Umbilical cord (tissue), 2 donors: Measurements from ENCODE around the gene SLC5A6. TPM values are rescaled to one million over a fixed set of nuclear protein-coding genes. Genes with fewer than 3 reads are reported as not detected.

ENCODE experiments used
- DNase-seq: peaks from one replicate; pipeline ENCODE4 v3.0.0-alpha.2; 2015; ENCODE audit warnings: low spot score
- total RNA-seq: library from RNA; depleted of rRNA; stranded (reverse); fragments of >200 nt; gene quantifications from one replicate; pipeline ENCODE4 v1.2.3, GENCODE V29; 2014; ENCODE audit warnings: low replicate concordance; ENCODE audit not compliant: insufficient read depth

The SLC5A6 gene
- total RNA-seq, 1 donor from 2014 or later = 13.0 TPM

DNA sequence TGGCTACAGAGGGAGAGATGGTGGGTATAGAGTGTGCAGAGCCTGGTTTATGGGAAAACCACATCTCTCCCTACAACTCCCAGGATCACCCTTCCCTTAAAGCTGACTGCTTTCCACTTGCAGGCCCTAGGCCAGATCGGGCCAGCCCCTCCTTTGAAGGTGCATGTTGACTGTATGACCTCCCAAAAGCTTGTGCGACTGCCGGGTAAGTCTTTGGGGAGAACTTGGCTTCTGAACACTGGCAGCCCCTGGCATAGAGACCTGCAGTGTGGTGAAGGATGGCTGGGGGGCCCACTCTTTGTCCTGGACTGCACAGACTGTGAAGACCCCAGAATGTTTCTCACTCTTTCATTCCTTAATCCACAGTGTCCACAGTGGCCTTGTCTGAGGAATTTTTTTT, 24.6 kb upstream of the SLC5A6 start:
- DNase-seq = no peak

DNA sequence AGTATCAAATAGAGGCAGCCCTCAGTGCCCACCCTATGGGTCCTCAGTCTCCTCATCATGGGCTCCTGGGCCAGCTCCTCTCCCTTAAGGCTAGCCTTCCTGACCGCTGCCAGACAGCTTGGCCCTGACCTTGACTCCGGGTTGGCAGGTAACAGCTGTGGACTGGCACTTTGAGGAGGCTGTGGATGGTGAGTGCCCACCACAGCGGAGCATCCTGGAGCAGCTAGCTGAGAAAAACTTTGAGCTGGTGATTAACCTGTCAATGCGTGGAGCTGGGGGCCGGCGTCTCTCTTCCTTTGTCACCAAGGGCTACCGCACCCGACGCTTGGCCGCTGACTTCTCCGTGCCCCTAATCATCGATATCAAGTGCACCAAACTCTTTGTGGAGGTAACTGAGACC, 24.1 kb upstream of the SLC5A6 start:
- DNase-seq = no peak

DNA sequence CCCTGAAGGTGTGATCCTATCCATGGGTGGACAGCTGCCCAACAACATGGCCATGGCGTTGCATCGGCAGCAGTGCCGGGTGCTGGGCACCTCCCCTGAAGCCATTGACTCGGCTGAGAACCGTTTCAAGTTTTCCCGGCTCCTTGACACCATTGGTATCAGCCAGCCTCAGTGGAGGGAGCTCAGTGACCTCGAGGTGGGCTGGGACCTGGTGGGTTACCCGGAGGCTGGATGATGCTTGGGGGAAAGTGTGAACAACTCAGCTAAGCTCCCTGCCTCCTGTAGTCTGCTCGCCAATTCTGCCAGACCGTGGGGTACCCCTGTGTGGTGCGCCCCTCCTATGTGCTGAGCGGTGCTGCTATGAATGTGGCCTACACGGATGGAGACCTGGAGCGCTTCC, 21.3 kb upstream of the SLC5A6 start:
- DNase-seq = no peak

DNA sequence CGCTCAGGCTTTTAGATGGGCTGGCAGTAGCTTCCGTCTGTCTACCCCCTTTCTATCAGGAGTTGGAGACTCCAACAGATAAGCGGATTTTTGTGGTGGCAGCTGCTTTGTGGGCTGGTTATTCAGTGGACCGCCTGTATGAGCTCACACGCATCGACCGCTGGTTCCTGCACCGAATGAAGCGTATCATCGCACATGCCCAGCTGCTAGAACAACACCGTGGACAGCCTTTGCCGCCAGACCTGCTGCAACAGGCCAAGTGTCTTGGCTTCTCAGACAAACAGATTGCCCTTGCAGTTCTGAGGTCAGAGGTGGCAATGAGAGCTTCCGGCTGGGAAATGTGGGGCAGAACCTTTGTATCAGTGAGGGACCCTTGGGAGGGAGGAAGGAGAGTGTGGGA, 19.9 kb upstream of the SLC5A6 start:
- no peak for DNase-seq

DNA sequence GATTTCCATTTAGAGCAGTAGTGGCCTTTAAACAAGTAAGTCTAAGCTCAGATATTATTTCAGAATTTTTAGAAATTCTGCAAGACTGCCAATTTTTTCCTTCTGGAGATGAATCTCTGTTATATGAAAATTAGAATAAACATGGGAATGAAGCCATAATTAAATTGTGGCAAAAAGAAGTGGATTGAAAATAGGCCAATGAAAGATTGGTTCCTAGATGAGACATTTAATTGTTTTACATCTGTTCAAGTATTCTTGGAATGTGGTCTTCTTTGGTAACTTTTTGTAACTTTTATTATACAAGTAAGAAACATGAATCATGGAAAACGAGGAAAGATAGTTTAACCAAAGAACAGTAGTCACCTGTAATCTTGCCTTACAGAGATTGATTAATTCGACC, 15.4 kb upstream of the SLC5A6 start:
- DNase-seq = no peak

DNA sequence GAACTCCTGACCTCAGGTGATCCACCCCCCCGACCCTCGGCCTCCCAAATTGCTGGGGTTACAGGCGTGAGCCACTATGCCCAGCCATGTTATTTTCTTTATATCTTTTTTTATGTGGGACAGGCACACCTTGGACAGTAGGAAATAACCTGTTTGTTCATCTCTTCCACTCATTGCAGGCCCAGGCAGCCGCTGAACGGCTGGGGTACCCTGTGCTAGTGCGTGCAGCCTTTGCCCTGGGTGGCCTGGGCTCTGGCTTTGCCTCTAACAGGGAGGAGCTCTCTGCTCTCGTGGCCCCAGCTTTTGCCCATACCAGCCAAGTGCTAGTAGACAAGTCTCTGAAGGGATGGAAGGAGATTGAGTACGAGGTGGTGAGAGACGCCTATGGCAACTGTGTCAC, 13.5 kb upstream of the SLC5A6 start:
- no peak for DNase-seq

DNA sequence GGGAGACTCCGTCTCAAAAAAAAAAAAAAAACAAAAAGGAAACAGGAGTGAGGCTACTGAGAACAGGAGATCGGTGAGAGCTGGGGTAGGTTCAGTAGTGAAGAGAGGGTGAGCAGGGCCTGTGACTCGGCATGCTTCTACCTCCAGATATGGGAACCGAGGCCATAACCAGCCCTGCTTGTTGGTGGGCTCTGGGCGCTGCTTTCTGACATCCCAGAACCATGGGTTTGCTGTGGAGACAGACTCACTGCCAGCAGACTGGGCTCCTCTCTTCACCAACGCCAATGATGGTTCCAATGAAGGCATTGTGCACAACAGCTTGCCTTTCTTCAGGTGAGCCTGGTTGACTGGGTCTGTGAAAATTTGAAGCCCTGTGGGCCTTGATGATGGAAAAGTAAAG, 11.3 kb upstream of the SLC5A6 start:
- no peak for DNase-seq

DNA sequence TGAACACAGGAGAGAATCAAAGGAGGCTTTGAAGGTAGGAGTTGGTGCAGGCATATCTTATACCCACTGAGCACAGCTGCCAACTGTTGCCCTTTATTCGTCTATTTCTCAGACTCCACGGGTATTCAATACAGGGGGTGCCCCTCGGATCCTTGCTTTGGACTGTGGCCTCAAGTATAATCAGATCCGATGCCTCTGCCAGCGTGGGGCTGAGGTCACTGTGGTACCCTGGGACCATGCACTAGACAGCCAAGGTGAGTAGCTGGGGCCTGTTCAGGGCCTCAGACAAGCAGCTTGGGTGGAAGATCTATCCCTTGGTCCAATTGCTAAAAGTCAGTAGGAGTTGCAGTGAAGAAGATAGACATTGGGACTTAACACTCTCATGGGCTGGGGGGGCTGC, 10.3 kb upstream of the SLC5A6 start:
- DNase-seq = no peak

DNA sequence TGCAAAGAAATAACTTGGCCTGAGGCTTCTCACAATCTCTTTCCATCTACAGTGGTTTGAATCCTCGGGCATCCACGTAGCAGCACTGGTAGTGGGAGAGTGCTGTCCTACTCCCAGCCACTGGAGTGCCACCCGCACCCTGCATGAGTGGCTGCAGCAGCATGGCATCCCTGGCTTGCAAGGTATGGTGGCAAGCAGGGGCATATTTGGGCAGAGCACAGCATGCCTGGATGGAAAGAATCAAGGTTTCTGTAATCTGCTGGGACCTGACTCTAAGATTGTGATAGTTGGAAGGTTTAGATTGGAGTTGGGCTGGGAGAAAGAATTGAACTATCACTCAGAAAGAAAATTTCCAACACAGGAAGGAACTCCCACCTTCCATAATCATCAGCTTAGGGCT, 9.1 kb upstream of the SLC5A6 start:
- no peak for DNase-seq

DNA sequence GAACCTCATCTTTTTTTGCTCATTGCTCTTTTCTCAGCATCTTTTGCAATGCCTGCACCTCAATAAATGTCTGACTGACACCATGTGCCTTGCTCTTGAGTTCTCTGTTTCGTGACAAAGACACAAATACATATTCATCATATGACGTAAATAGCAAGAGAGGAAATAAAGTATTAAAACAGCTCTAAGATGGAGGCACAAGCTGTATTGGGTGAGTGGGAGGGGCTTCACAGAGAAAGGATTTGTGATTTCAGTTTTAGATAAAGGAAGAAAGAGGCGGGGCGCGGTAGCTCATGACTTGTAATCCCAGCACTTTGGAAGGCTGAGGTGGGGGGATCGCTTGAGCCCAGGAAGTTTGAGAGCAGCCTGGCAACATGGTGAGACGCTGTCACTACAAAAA, 8.0 kb upstream of the SLC5A6 start:
- no peak for DNase-seq

DNA sequence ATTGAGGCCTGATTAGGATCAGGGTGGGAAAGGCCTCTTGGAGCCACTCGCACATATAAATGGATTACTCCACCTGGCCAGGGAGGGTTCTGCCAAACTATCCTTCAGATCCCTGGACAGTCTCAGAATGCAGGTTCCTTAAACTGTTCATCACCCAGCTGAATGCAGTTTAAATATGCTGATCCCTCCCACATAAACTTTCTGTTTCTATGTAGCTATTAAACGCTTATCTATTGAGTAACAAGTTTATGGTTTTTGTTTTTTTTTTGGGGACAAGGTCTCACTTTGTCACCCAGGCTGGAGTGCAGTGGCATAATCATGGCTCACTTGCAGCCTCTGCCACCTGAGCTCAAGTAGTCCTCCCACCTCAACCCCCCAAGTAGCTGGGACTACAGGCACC, 7.0 kb upstream of the SLC5A6 start:
- DNase-seq = no peak

DNA sequence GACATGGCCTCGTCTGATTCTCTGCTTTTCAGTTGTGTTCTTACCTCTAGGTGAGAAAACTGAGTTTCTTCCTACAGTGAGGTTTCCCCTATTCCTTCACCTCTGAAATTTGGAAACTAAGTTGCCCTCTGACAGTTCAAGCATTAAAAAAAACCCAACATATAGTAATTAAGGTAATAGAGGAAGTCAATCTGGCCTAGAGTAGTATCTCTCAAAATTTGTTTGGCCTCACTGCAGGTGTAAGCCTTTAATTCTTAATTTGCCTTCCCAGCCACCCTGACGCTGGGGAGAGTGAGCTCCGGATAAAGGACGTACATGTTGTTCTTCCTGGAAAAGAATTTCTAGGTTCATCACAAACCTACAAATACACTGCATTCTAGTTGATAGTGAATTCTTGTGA, 6.5 kb upstream of the SLC5A6 start:
- no peak for DNase-seq

DNA sequence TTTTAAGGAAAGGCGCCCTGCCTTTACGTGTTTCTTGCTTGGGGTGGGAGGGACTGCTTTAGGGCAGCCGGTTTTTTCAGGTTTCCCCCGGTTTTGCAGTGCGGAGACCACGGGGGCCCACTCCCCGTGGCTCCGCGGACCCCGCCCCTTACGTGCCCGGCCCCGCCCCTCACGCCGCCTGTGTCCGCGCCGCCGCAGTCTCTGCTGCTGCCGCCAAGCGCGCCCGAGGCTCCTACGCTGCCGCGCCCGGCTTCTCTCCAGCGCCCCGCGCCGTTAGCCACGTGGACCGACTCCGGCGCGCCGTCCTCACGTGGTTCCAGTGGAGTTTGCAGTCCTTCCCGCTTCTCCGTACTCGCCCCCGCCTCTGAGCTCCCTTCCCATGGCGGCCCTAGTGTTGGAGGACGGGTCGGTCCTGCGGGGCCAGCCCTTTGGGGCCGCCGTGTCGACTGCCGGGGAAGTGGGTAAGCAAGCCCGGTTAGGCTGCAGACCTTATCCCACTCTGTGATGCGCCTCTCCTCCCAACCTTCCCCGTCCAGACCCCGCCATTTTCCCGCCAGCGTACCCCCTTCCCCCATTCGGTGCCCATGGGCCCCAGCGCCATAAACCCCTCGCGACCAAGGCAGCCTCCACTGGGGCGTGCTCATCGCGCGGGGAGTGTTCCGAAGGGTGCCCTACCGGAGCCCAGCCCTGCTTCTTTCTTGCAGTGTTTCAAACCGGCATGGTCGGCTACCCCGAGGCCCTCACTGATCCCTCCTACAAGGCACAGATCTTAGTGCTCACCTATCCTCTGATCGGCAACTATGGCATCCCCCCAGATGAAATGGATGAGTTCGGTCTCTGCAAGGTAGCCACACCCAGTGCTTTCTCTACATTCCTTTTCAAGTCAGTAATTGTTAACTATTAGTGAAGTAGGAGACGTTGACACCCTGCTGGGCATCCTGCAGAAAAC, 5.4 kb upstream of the SLC5A6 start, which contains the start of gene CAD:
Gene CAD, plus strand, starts transcription at position 197 of the 949 bp plus-strand sequence. Its CDS starts 183 bp downstream, at position 380.
- DNase-seq = peak; percentile 91

DNA sequence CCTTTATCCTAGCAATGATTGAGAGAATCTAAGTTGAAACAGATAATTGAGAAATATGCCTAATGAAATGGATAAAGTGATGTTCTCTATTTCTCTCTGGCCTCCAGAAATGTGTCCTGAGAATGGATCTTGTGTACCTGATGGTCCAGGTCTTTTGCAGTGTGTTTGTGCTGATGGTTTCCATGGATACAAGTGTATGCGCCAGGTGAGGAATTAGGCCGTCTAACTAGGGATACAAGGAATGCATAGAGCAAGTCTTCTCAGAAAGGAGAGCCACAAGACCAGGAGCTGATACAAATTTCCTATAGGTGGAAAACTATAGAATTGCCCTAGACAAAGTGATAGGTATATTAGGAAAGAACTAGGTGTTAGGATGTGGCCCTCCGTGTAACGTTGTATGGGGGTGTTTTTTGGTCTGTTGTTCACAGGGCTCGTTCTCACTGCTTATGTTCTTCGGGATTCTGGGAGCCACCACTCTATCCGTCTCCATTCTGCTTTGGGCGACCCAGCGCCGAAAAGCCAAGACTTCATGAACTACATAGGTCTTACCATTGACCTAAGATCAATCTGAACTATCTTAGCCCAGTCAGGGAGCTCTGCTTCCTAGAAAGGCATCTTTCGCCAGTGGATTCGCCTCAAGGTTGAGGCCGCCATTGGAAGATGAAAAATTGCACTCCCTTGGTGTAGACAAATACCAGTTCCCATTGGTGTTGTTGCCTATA, 4.5 kb upstream of the SLC5A6 start:
- no peak for DNase-seq

DNA sequence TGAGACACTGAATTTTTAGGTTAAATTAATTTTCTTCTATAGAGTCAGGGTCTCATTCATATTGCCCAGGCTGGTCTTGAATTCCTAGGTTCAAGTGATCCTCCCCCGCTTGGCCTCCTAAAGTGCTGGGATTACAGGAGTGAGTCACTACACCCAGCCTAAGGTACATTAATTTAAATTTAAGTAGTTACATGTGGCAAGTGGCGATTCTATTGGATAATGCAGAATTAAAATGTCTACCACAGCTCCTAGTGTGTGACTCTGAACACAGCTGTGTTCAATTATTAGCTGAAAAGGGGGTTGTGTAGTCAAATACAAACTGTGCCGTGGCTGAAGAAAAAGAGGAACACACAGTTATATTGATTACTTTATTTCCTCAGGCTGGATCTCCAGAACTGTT, 2.9 kb upstream of the SLC5A6 start:
- DNase-seq = no peak

DNA sequence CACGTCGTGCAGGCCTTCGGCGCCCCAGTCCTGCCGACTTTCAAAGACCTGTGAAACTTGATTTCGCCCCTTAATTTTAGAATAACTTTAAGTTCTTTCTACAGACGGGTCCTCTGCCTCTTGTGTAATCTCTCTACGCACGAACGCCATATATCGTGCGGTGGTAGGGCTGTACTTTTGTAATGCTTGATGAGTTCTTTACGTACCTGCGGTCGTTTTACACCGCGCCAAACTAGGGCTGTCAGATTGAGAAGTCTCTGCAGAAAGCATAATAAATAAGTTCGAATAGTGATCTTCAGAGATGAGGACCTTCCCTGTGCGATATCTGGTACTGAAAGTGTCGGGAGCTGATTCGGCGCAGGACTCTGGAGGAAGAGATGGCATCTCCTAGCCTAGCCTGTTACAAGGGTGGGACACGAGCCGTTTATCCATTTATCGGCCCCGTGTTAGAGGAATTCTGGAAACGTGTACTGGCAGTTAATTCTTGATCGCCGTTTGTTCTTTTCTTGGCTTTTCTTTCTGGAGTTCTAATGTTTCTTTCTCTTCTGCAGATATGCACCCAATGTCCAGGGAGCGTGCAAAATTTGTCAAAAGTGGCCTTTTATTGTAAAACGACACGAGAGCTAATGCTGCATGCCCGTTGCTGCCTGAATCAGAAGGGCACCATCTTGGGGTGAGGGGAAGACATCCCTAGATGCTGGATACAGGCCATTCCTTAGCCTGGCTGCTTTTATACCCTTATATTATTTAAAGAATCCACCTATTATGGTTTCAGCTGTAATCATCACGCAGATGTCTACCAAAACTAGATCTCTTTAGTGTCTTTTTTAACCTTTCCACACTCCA, 781 bp upstream of the SLC5A6 start:
- no peak for DNase-seq

DNA sequence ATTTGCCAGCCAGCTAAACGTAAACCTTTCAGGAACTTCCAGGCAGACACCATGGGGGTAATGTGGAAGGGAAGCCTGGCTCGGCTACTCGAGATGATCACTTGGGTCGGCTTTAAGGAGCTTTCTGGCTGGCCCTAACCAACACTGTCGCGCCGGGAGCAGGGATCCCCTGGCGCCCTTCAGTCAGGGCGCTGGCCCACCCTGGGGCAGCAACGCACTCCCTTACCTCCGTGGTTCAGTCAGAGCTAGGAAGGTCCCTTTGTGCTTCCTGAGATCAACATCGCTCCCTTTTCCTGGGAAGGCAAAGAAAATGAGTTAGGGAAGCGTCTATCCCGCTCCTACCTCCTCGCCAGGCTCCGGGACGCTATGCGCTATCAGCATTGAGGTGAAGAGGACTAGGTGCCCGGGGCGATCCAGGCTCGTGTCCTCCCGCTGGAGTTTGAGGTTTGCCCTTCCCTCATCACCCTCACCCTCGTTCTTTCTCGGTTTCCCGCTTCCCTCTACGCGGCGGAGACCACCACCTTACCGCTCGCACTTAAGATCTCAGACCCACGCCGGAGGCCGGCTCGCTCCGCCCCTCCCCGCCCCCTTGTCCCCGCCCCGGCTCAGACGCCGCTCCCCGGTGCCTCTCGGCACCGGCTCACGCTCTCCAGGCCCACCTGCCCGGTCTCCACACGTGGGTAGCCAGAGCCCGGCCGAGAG, 676 bp downstream of the SLC5A6 start:
- peak; percentile 24 for DNase-seq

DNA sequence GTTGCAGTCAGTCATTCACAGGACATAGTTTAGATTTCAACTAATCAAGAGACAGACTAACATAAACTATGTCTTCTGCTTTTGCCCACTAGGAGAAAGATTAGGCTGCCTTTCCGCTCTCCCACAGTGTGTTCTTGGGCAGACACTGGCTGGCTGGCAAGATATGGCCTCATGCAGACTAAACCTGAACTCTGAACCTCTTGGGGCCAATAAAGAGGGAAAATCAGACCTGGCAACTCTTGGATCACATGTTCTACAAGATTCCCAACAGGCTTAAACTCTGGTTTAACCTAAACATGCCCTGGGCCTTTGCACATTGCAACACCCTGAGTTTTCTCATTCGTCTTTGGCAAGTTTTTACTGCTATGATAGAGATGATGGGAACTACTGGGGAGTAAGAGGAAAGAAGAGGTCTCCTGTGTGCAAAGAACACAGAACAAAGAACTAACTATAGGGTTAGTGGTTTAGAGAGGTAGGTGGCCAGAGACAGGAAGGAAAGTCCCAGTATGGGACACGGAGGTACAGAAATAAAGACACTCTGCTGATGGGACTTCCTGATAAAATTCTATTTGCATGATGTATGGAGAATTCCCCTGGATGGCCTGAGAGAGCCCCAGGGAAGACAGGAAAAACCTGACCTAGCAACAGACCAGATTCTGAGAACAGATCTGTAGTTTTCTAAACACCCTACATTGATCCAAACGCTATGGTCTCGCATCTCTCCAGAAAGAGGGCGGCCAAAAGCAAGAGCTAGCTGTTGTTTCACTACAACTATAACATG, 2.3 kb downstream of the SLC5A6 start:
- peak; percentile 15 for DNase-seq

DNA sequence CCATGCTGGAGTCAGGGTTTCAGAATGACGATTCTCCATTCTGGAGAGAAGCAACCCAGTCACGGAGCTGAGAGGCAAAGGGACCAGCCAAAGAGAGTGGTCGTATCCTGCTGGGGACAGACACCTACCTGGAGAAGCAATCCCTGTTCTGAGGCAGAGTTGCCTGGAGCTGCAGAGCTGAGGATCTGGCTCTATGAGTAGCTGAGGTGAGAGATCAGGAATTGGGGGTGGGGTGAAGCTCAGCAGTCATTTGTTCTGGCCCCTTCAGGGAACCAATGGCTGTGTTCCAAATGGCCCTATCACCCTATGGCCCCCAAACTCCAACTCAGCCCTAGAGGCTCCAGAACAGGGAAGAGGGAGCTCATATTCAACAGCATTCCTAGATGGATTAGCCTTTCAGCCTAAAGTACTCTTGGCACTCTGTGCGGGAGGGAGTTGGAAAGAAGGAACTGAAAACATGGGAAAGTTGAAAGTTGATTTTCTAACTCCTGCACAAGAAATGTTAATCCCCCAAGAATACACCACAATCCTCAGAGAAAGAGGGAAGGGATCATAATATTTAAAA, 3.5 kb downstream of the SLC5A6 start:
- no peak for DNase-seq

DNA sequence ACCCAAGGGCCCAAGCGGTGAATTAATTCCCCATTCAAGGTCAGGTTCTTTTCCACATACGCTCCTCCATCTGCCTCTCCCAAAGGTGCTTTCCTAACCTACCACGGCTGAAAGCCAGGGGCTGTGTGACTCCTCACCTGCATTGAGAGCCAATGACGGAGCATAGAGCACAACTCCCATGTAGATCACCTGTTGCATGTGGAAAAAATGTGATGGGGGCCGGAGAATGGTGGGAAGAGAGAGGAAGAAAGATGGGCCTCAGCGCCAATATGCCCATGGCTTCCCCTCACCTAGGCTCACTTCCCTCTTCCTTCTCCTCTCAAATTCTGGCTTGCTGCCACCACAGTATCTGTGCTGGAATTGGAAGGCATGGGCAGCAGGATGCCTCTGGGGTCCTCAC, 5.7 kb downstream of the SLC5A6 start:
- no peak for DNase-seq
